Measurements from ENCODE around the gene ZSWIM4.

GRCh38 chr19:13807421-13808021, 12.3 kb downstream of the ZSWIM4 start:
- TF ChIP-seq CTCF (conservative IDR thresholded peaks at IDR 0.05; ENCODE audit: low read depth, low read length): no peak
- TF ChIP-seq USF2 (IDR thresholded peaks at IDR 0.05; ENCODE audit: low read depth, low read length): no peak
